WTC11 (cell line): ENCODE results near the gene FTSJ3.
A peak's percentile ranks its signal among the peaks of the same experiment; 100 is the strongest.

Experiments used
- ELF4 ChIP-seq: sonication (generic); formaldehyde crosslinking; IDR thresholded peaks from 2 replicates; pipeline ENCODE4 v1.8.1; 2022; ENCODE audit warnings: low read depth, mild to moderate bottlenecking, moderate library complexity, missing genetic modification reagents
- FOXK1 ChIP-seq: sonication (generic); formaldehyde crosslinking; IDR thresholded peaks from 2 replicates; pipeline ENCODE4 v1.8.0; 2022; ENCODE audit warnings: mild to moderate bottlenecking, moderate library complexity, missing genetic modification reagents
- NR1H2 ChIP-seq: sonication (generic); formaldehyde crosslinking; IDR thresholded peaks from 2 replicates; pipeline ENCODE4 v1.9.0; 2021; ENCODE audit warnings: mild to moderate bottlenecking, moderate library complexity, missing genetic modification reagents
- RELA ChIP-seq: sonication (generic); formaldehyde crosslinking; IDR thresholded peaks from 2 replicates; pipeline ENCODE4 v1.8.1; 2022; ENCODE audit warnings: missing genetic modification reagents, mild to moderate bottlenecking, borderline replicate concordance
- USF1 ChIP-seq: sonication (generic); formaldehyde crosslinking; IDR thresholded peaks from 2 replicates; pipeline ENCODE4 v1.8.0; 2022; ENCODE audit warnings: mild to moderate bottlenecking, missing genetic modification reagents
- ZBTB43 ChIP-seq: sonication (generic); formaldehyde crosslinking; IDR thresholded peaks from 2 replicates; pipeline ENCODE4 v1.8.1; 2023; ENCODE audit warnings: mild to moderate bottlenecking, missing genetic modification reagents
- ZNF423 ChIP-seq: fragments of 250-450 bp; sonication (Bioruptor Pico); IDR thresholded peaks from 2 replicates; pipeline ENCODE4 v2.1.2; 2022; ENCODE audit warnings: mild to moderate bottlenecking, moderate library complexity
- TF ChIP-seq, protein P1 (sequence below): fragments of 200-600 bp; IDR thresholded peaks from 2 replicates; pipeline ENCODE4 v1.8.0; 2022; ENCODE audit warnings: antibody characterized with exemption
- TF ChIP-seq, protein P2 (sequence below): sonication (generic); formaldehyde crosslinking; IDR thresholded peaks from 2 replicates; pipeline ENCODE4 v1.8.1; 2023; ENCODE audit warnings: mild to moderate bottlenecking, missing genetic modification reagents, moderate library complexity
- TF ChIP-seq, protein P3 (sequence below): sonication (generic); formaldehyde crosslinking; IDR thresholded peaks from 2 replicates; pipeline ENCODE4 v1.8.1; 2023; ENCODE audit warnings: mild to moderate bottlenecking, missing genetic modification reagents, moderate library complexity
- TF ChIP-seq, protein P4 (sequence below): sonication (generic); formaldehyde crosslinking; conservative IDR thresholded peaks from 2 replicates; pipeline ENCODE4 v1.8.1; 2022; ENCODE audit warnings: mild to moderate bottlenecking, missing genetic modification reagents
- TF ChIP-seq, protein P5 (sequence below): sonication (generic); formaldehyde crosslinking; IDR thresholded peaks from 2 replicates; pipeline ENCODE4 v1.8.0; 2022; ENCODE audit warnings: missing genetic modification reagents

- no peak for TF ChIP-seq ELF4
- TF ChIP-seq, protein P1, sequence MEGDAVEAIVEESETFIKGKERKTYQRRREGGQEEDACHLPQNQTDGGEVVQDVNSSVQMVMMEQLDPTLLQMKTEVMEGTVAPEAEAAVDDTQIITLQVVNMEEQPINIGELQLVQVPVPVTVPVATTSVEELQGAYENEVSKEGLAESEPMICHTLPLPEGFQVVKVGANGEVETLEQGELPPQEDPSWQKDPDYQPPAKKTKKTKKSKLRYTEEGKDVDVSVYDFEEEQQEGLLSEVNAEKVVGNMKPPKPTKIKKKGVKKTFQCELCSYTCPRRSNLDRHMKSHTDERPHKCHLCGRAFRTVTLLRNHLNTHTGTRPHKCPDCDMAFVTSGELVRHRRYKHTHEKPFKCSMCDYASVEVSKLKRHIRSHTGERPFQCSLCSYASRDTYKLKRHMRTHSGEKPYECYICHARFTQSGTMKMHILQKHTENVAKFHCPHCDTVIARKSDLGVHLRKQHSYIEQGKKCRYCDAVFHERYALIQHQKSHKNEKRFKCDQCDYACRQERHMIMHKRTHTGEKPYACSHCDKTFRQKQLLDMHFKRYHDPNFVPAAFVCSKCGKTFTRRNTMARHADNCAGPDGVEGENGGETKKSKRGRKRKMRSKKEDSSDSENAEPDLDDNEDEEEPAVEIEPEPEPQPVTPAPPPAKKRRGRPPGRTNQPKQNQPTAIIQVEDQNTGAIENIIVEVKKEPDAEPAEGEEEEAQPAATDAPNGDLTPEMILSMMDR, result 0 out of 2 replicates have a peak, but pooled peaks have one; percentile 9
- TF ChIP-seq, protein P2, sequence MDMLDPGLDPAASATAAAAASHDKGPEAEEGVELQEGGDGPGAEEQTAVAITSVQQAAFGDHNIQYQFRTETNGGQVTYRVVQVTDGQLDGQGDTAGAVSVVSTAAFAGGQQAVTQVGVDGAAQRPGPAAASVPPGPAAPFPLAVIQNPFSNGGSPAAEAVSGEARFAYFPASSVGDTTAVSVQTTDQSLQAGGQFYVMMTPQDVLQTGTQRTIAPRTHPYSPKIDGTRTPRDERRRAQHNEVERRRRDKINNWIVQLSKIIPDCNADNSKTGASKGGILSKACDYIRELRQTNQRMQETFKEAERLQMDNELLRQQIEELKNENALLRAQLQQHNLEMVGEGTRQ (CRISPR knock-in tag), result no peak
- TF ChIP-seq RELA (CRISPR knock-in tag), result no peak
- TF ChIP-seq USF1 (CRISPR knock-in tag), result no peak
- TF ChIP-seq, protein P3, sequence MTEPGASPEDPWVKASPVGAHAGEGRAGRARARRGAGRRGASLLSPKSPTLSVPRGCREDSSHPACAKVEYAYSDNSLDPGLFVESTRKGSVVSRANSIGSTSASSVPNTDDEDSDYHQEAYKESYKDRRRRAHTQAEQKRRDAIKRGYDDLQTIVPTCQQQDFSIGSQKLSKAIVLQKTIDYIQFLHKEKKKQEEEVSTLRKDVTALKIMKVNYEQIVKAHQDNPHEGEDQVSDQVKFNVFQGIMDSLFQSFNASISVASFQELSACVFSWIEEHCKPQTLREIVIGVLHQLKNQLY (CRISPR knock-in tag), result no peak
- TF ChIP-seq, protein P4, sequence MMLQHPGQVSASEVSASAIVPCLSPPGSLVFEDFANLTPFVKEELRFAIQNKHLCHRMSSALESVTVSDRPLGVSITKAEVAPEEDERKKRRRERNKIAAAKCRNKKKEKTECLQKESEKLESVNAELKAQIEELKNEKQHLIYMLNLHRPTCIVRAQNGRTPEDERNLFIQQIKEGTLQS (CRISPR knock-in tag), result no peak
- TF ChIP-seq ZBTB43, result no peak
- TF ChIP-seq ZNF423 (CRISPR knock-in tag), result no peak
- TF ChIP-seq FOXK1 (CRISPR knock-in tag), result no peak
- no peak for TF ChIP-seq NR1H2
- TF ChIP-seq, protein P5, sequence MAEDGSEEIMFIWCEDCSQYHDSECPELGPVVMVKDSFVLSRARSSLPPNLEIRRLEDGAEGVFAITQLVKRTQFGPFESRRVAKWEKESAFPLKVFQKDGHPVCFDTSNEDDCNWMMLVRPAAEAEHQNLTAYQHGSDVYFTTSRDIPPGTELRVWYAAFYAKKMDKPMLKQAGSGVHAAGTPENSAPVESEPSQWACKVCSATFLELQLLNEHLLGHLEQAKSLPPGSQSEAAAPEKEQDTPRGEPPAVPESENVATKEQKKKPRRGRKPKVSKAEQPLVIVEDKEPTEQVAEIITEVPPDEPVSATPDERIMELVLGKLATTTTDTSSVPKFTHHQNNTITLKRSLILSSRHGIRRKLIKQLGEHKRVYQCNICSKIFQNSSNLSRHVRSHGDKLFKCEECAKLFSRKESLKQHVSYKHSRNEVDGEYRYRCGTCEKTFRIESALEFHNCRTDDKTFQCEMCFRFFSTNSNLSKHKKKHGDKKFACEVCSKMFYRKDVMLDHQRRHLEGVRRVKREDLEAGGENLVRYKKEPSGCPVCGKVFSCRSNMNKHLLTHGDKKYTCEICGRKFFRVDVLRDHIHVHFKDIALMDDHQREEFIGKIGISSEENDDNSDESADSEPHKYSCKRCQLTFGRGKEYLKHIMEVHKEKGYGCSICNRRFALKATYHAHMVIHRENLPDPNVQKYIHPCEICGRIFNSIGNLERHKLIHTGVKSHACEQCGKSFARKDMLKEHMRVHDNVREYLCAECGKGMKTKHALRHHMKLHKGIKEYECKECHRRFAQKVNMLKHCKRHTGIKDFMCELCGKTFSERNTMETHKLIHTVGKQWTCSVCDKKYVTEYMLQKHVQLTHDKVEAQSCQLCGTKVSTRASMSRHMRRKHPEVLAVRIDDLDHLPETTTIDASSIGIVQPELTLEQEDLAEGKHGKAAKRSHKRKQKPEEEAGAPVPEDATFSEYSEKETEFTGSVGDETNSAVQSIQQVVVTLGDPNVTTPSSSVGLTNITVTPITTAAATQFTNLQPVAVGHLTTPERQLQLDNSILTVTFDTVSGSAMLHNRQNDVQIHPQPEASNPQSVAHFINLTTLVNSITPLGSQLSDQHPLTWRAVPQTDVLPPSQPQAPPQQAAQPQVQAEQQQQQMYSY (CRISPR knock-in tag), result no peak
Observed at GRCh38 chr17:63835167-63835720, 7.8 kb upstream of the FTSJ3 start.
